Measurements from ENCODE around the gene HMCN2. TPM values are rescaled to one million over a fixed set of nuclear protein-coding genes. Genes with fewer than 3 reads are reported as not detected.

HMCN2 gene
- under 1 TPM in 3 of 6 experiments, not detected in 3; under 0.01 to 0.05 (median 0.02) TPM for total RNA-seq (2021; fragmentation: NEBNext Ultra II Directional; extraction: Animal tissue kit (Norgen Biotek cat#: 25700))
- long read RNA-seq = 0 reads

GRCh38 chr9:130265431-130266235 is at the start of gene HMCN2:
HMCN2 (plus strand) TSS chr9:130265760; CDS start chr9:130265879, 119 bp downstream.
- Mint-ChIP-seq H3K27ac (no peak within 1 kb of the TSS), H3K4me1 (ENCODE audit: low read depth) (peaks cover 8% of the 10 kb centered on the region; the same call in 1 of the 2 replicates), H3K4me3 (no peak within 1 kb of the TSS), H3K27me3 (ENCODE audit: insufficient read depth) (peaks cover 57% of the 10 kb centered on the region), H3K36me3 (ENCODE audit: low read depth) (no peaks in the 10 kb centered on the region), H3K9me3 (no peaks in the 10 kb centered on the region)
- TF ChIP-seq CTCF (IDR thresholded peaks at IDR 0.05) = no peak
- DNase-seq = no peak

- Mint-ChIP-seq H3K9me3 (no peaks in the 10 kb centered on the region), H3K36me3 (ENCODE audit: low read depth) (peaks cover 8% of the 10 kb centered on the region; the same call in 1 of the 2 replicates), H3K27ac (no peak overlapping the region), H3K27me3 (ENCODE audit: insufficient read depth) (no peaks in the 10 kb centered on the region; the same call in 1 of the 2 replicates), H3K4me1 (ENCODE audit: low read depth) (0 out of 2 replicates have a peak, but pooled peaks cover 5% of the 10 kb centered on the region), H3K4me3 (no peak overlapping the region)
- DNase-seq = no peak
- no peak for TF ChIP-seq CTCF (IDR thresholded peaks at IDR 0.05)
Observed at GRCh38 chr9:130217838-130218237, 47.7 kb upstream of the HMCN2 start.

GRCh38 chr9:130219661-130220096 is 45.9 kb upstream of the HMCN2 start:
- no peak for TF ChIP-seq CTCF (IDR thresholded peaks at IDR 0.05)
- Mint-ChIP-seq H3K4me1 (ENCODE audit: low read depth) (0 out of 2 replicates have a peak, but pooled peaks cover 5% of the 10 kb centered on the region), H3K36me3 (ENCODE audit: low read depth) (peaks cover 8% of the 10 kb centered on the region; the same call in 1 of the 2 replicates), H3K27me3 (ENCODE audit: insufficient read depth) (no peaks in the 10 kb centered on the region), H3K27ac (no peak overlapping the region), H3K4me3 (no peak overlapping the region), H3K9me3 (no peaks in the 10 kb centered on the region)
- DNase-seq = no peak

- no peaks in the 10 kb centered on the region for H3K9me3 Mint-ChIP-seq
- peaks cover 8% of the 10 kb centered on the region; the same call in 1 of the 2 replicates for H3K36me3 Mint-ChIP-seq (ENCODE audit: low read depth)
- TF ChIP-seq CTCF (IDR thresholded peaks at IDR 0.05) = peak; percentile 12; the same call in 1 of the 2 replicates
- no peak overlapping the region for H3K4me3 Mint-ChIP-seq
- H3K4me1 Mint-ChIP-seq (ENCODE audit: low read depth) = 0 out of 2 replicates have a peak, but pooled peaks cover 5% of the 10 kb centered on the region
- H3K27ac Mint-ChIP-seq = peak overlapping the region; percentile 39; the same call in 1 of the 2 replicates
- no peak for DNase-seq
- H3K27me3 Mint-ChIP-seq (ENCODE audit: insufficient read depth) = no peaks in the 10 kb centered on the region
Observed at GRCh38 chr9:130220352-130220751, 45.2 kb upstream of the HMCN2 start.

- no peak for TF ChIP-seq CTCF (IDR thresholded peaks at IDR 0.05)
- Mint-ChIP-seq H3K27ac (no peak overlapping the region), H3K9me3 (peaks cover 10% of the 10 kb centered on the region), H3K4me1 (ENCODE audit: low read depth) (0 out of 2 replicates have a peak, but pooled peaks cover 5% of the 10 kb centered on the region), H3K27me3 (ENCODE audit: insufficient read depth) (no peaks in the 10 kb centered on the region), H3K36me3 (ENCODE audit: low read depth) (peaks cover 27% of the 10 kb centered on the region), H3K4me3 (no peak overlapping the region)
- DNase-seq = no peak
Observed at GRCh38 chr9:130222833-130223232, 42.7 kb upstream of the HMCN2 start.
